SK-N-SH (cell line): ENCODE results near the gene CHD5. TPM values are rescaled to one million over a fixed set of nuclear protein-coding genes. Genes with fewer than 3 reads are reported as not detected.

ENCODE experiments used
- CTCF ChIA-PET: fragments of 300-600, 350-600 bp; formaldehyde crosslinking; extraction: SDS; loops from one replicate; lab custom pipeline; 2021; lab: Yijun Ruan, JAX
- POLR2A ChIA-PET: fragments of 350-600 bp; sonication (Branson Sonifier 250); formaldehyde crosslinking; extraction: SDS; loops from one replicate; lab custom pipeline; 2020; ENCODE audit warnings: antibody characterized with exemption, inconsistent platforms; lab: Yijun Ruan, JAX
- DNase-seq: peaks from one replicate; pipeline ENCODE4 v3.0.0; 2012
- H2AFZ ChIP-seq: fragments of 200-600 bp; sonication (generic); 2 replicates; pipeline ENCODE4 v1.8.1; 2016; ENCODE audit warnings: antibody characterized with exemption, mild to moderate bottlenecking, low read depth
- H3F3A ChIP-seq: fragments of 200-600 bp; sonication (generic); replicated peaks from 2 replicates; pipeline ENCODE3; 2016; ENCODE audit warnings: antibody characterized with exemption, mild to moderate bottlenecking; ENCODE audit not compliant: insufficient read depth
- H3K27ac ChIP-seq, 2 experiments: fragments of 200-500 bp in 1 of 2; fragments of 200-600 bp in 1 of 2; sonication (Bioruptor generic) in 1 of 2; sonication (generic), shearing (Covaris generic) in 1 of 2; 2 replicates each; pipeline versions ENCODE4 v1.5.1 to v1.6.1; 2014 to 2016; ENCODE audit warnings: low read depth in 2 of 2, inconsistent platforms in 1 of 2, low read length in 1 of 2, mild to moderate bottlenecking in 1 of 2, mixed read lengths in 1 of 2
- H3K27me3 ChIP-seq: fragments of 200-600 bp; sonication (generic), shearing (Covaris generic); 2 replicates; pipeline ENCODE4 v1.6.1; 2016; ENCODE audit warnings: mixed run types; ENCODE audit not compliant: insufficient read depth
- H3K36me3 ChIP-seq, 2 experiments: fragments of 200-500 bp in 1 of 2; fragments of 200-600 bp in 1 of 2; sonication (Bioruptor generic) in 1 of 2; sonication (generic) in 1 of 2; replicated peaks in 1 of 2; 2 replicates each; pipeline versions ENCODE3 to v1.5.1; 2014 to 2016; ENCODE audit warnings: low read length in 1 of 2, mild to moderate bottlenecking in 1 of 2; ENCODE audit not compliant: insufficient read depth in 2 of 2, control insufficient read depth in 1 of 2
- H3K4me1 ChIP-seq, 2 experiments: fragments of 200-500 bp in 1 of 2; fragments of 200-600 bp in 1 of 2; sonication (Bioruptor generic) in 1 of 2; sonication (generic), shearing (Covaris generic) in 1 of 2; 2 replicates each; pipeline versions ENCODE4 v1.5.1 to v1.6.1; 2014 to 2016; ENCODE audit warnings: low read depth in 1 of 2, low read length in 1 of 2, mixed run types in 1 of 2; ENCODE audit not compliant: insufficient read depth in 2 of 2, control insufficient read depth in 1 of 2
- H3K4me2 ChIP-seq: fragments of 200-600 bp; sonication (generic), shearing (Covaris generic); 2 replicates; pipeline ENCODE4 v1.6.1; 2017; ENCODE audit warnings: mixed run types
- H3K4me3 ChIP-seq, 2 experiments: fragments of 200-500 bp in 1 of 2; fragments of 200-600 bp in 1 of 2; sonication (Bioruptor generic) in 1 of 2; sonication (generic), shearing (Covaris generic) in 1 of 2; 2 replicates each; pipeline versions ENCODE4 v1.5.1 to v1.8.1; 2014 to 2016; ENCODE audit warnings: low read depth in 2 of 2, inconsistent platforms in 1 of 2, low read length in 1 of 2, mild to moderate bottlenecking in 1 of 2, mixed read lengths in 1 of 2, moderate library complexity in 1 of 2
- H3K79me2 ChIP-seq: fragments of 200-600 bp; sonication (generic); 2 replicates; pipeline ENCODE4 v1.8.1; 2017; ENCODE audit warnings: mild to moderate bottlenecking; ENCODE audit not compliant: insufficient read depth
- H3K9ac ChIP-seq: fragments of 200-600 bp; sonication (generic); 2 replicates; pipeline ENCODE4 v1.6.1; 2017; ENCODE audit warnings: mixed run types
- H3K9me2 ChIP-seq: fragments of 200-600 bp; sonication (generic); 2 replicates; pipeline ENCODE4 v1.6.1; 2017; ENCODE audit warnings: mixed run types
- H3K9me3 ChIP-seq: fragments of 200-600 bp; sonication (generic); 2 replicates; pipeline ENCODE4 v1.6.1; 2017; ENCODE audit warnings: mixed run types, mild to moderate bottlenecking, moderate library complexity
- H4K20me1 ChIP-seq: fragments of 200-600 bp; sonication (generic); 2 replicates; pipeline ENCODE4 v1.6.1; 2017; ENCODE audit warnings: mild to moderate bottlenecking, mixed run types; ENCODE audit not compliant: insufficient read depth
- CHD2 ChIP-seq: fragments of 150-350 bp; IDR thresholded peaks from 2 replicates; pipeline ENCODE4 v1.6.1; 2018; ENCODE audit warnings: low read length; ENCODE audit not compliant: partially characterized antibody
- EP300 ChIP-seq, 2 experiments: IDR thresholded peaks; 2 replicates each; pipeline versions ENCODE4 v1.4.0 to v1.6.1; 2012; ENCODE audit warnings: borderline replicate concordance in 1 of 2, low read depth in 1 of 2, low read length in 1 of 2
- FOSL2 ChIP-seq: IDR thresholded peaks from 2 replicates; pipeline ENCODE4 v1.4.0; 2012; ENCODE audit warnings: low read depth, mild to moderate bottlenecking, moderate library complexity, borderline replicate concordance
- FOXJ3 ChIP-seq: sonication (generic); formaldehyde crosslinking; IDR thresholded peaks from 2 replicates; pipeline ENCODE4 v1.5.1; 2020; ENCODE audit warnings: mild to moderate bottlenecking, missing genetic modification reagents
- GATA2 ChIP-seq: sonication (generic); formaldehyde crosslinking; IDR thresholded peaks from 2 replicates; pipeline ENCODE4 v1.5.0; 2020; ENCODE audit warnings: mild to moderate bottlenecking, missing genetic modification reagents
- JUND ChIP-seq: IDR thresholded peaks from 2 replicates; pipeline ENCODE4 v1.4.0; 2012
- MXI1 ChIP-seq: IDR thresholded peaks from 2 replicates; pipeline ENCODE4 v1.6.1; 2012; ENCODE audit warnings: mild to moderate bottlenecking, low read depth, low read length, improper control_type of control experiment
- NRF1 ChIP-seq: IDR thresholded peaks from 2 replicates; pipeline ENCODE4 v1.6.1; 2012; ENCODE audit warnings: low read depth, mild to moderate bottlenecking, low read length
- POLR2AphosphoS5 ChIP-seq: IDR thresholded peaks from 2 replicates; pipeline ENCODE4 v1.6.1; 2012; ENCODE audit warnings: low read depth, low read length
- RCOR1 ChIP-seq: fragments of 150-350 bp; IDR thresholded peaks from 2 replicates; pipeline ENCODE4 v1.6.1; 2017; ENCODE audit warnings: antibody characterized with exemption, low read length
- RFX5 ChIP-seq: IDR thresholded peaks from 2 replicates; pipeline ENCODE4 v1.6.1; 2012; ENCODE audit warnings: mild to moderate bottlenecking, improper control_type of control experiment, low read length
- TAF1 ChIP-seq: IDR thresholded peaks from 2 replicates; pipeline ENCODE4 v1.6.1; 2012; ENCODE audit warnings: low read depth, mild to moderate bottlenecking, low read length, moderate library complexity, borderline replicate concordance
- TCF12 ChIP-seq: IDR thresholded peaks from 2 replicates; pipeline ENCODE4 v1.4.0; 2012
- TEAD4 ChIP-seq: IDR thresholded peaks from 2 replicates; pipeline ENCODE4 v1.4.0; 2012; ENCODE audit warnings: mild to moderate bottlenecking, borderline replicate concordance; ENCODE audit not compliant: insufficient read depth
- YY1 ChIP-seq: IDR thresholded peaks from 2 replicates; pipeline ENCODE4 v1.4.0; 2012; ENCODE audit warnings: low read depth, mild to moderate bottlenecking
- WGBS: methylation state at CpG from one replicate; pipeline ENCODE4 v1.1.6; 2017; ENCODE audit warnings: low lambda C conversion rate; 5-methylcytosine and 5-hydroxymethylcytosine counted together
- polyA plus RNA-seq, 3 experiments: library from polyadenylated mRNA; depleted of rRNA; stranded (reverse); fragments of >200 nt; gene quantifications; 2 replicates each; pipeline ENCODE4 v1.2.3, GENCODE V29; 2012
- TF ChIP-seq, protein P1 (sequence below): IDR thresholded peaks from 2 replicates; pipeline ENCODE4 v1.4.0; 2012; ENCODE audit warnings: low read depth
- TF ChIP-seq, protein P2 (sequence below): fragments of 200-600 bp; sonication (generic); IDR thresholded peaks from 2 replicates; pipeline ENCODE4 v1.6.1; 2017; ENCODE audit warnings: antibody characterized with exemption, mild to moderate bottlenecking, moderate library complexity
- TF ChIP-seq, protein P3 (sequence below): IDR thresholded peaks from 2 replicates; pipeline ENCODE4 v1.4.0; 2012; ENCODE audit warnings: low read depth, borderline replicate concordance
- TF ChIP-seq, protein P4 (sequence below): fragments of 150-350 bp; IDR thresholded peaks from 2 replicates; pipeline ENCODE4 v1.6.1; 2017; ENCODE audit warnings: antibody characterized with exemption, low read length, low read depth, borderline replicate concordance

The CHD5 gene
- polyA plus RNA-seq, 1 of the 3 experiments (the other 2 are of a cell fraction), result 0.26 TPM

GRCh38 chr1:6068073-6068472 is 112.0 kb downstream of the CHD5 start (continued):
- TF ChIP-seq POLR2AphosphoS5, result no peak

- no peak overlapping the region for H3K27ac ChIP-seq
- no peak overlapping the region for H2AFZ ChIP-seq
- no peaks in the 10 kb centered on the region for H4K20me1 ChIP-seq
- ChIA-PET CTCF (interaction anchor here (1.2 to 1.7 kb wide), 3 partner anchors 14 to 104 kb away, joined by 3 to 4 read pairs (median 3); no protein-coding TSS in a partner anchor), POLR2A (no interaction called here)
- H3K79me2 ChIP-seq, result no peaks in the 10 kb centered on the region
- peaks cover 0 to 38% of the 10 kb centered on the region in 2 experiments; a peak in 1 of 4 replicates for H3K4me1 ChIP-seq
- peak; percentile 55 for DNase-seq
- no peak overlapping the region for H3K4me2 ChIP-seq
- TF ChIP-seq TAF1, result no peak
- no peak for TF ChIP-seq FOSL2
- TF ChIP-seq TEAD4, result no peak
- TF ChIP-seq JUND, result no peak
- no peak for TF ChIP-seq TCF12
- TF ChIP-seq RFX5, result no peak
- TF ChIP-seq, protein P1, sequence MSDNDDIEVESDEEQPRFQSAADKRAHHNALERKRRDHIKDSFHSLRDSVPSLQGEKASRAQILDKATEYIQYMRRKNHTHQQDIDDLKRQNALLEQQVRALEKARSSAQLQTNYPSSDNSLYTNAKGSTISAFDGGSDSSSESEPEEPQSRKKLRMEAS, result no peak
- TF ChIP-seq MXI1, result no peak
- TF ChIP-seq FOXJ3 (CRISPR knock-in tag), result no peak
- TF ChIP-seq CHD2, result no peak
- TF ChIP-seq POLR2AphosphoS5, result no peak
- no peak for TF ChIP-seq EP300 (IDR thresholded peaks at IDR 0.05; ENCODE audit: borderline replicate concordance in 1 of 2, low read depth in 1 of 2, low read length in 1 of 2)
- no peak for TF ChIP-seq NRF1
- TF ChIP-seq, protein P2, sequence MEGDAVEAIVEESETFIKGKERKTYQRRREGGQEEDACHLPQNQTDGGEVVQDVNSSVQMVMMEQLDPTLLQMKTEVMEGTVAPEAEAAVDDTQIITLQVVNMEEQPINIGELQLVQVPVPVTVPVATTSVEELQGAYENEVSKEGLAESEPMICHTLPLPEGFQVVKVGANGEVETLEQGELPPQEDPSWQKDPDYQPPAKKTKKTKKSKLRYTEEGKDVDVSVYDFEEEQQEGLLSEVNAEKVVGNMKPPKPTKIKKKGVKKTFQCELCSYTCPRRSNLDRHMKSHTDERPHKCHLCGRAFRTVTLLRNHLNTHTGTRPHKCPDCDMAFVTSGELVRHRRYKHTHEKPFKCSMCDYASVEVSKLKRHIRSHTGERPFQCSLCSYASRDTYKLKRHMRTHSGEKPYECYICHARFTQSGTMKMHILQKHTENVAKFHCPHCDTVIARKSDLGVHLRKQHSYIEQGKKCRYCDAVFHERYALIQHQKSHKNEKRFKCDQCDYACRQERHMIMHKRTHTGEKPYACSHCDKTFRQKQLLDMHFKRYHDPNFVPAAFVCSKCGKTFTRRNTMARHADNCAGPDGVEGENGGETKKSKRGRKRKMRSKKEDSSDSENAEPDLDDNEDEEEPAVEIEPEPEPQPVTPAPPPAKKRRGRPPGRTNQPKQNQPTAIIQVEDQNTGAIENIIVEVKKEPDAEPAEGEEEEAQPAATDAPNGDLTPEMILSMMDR, result no peak
- TF ChIP-seq, protein P3, sequence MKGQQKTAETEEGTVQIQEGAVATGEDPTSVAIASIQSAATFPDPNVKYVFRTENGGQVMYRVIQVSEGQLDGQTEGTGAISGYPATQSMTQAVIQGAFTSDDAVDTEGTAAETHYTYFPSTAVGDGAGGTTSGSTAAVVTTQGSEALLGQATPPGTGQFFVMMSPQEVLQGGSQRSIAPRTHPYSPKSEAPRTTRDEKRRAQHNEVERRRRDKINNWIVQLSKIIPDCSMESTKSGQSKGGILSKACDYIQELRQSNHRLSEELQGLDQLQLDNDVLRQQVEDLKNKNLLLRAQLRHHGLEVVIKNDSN, result no peak
- TF ChIP-seq GATA2 (CRISPR knock-in tag), result no peak
- no peak for TF ChIP-seq YY1
- TF ChIP-seq, protein P4, sequence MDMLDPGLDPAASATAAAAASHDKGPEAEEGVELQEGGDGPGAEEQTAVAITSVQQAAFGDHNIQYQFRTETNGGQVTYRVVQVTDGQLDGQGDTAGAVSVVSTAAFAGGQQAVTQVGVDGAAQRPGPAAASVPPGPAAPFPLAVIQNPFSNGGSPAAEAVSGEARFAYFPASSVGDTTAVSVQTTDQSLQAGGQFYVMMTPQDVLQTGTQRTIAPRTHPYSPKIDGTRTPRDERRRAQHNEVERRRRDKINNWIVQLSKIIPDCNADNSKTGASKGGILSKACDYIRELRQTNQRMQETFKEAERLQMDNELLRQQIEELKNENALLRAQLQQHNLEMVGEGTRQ, result no peak
- no peak for TF ChIP-seq RCOR1
- no peaks in the 10 kb centered on the region for H3K9me3 ChIP-seq
- H3K9me2 ChIP-seq, result no peaks in the 10 kb centered on the region
- H3K4me3 ChIP-seq, result no peak overlapping the region
- no peaks in the 10 kb centered on the region for H3F3A ChIP-seq
- WGBS, result no CpG with 5 or more reads among the region's 8 CpGs
- H3K9ac ChIP-seq, result no peak overlapping the region
- no peaks in the 10 kb centered on the region for H3K36me3 ChIP-seq
- H3K27me3 ChIP-seq, result no peaks in the 10 kb centered on the region
These were observed 113.4 kb downstream of the CHD5 start for GRCh38 chr1:6066680-6067079.
